Adrenal gland (tissue), 5 donors: ENCODE results near the gene CYREN.

Experiments used
- CTCF ChIP-seq, 6 experiments: fragments of 450-650 bp in 4 of 6; fragments of 200-600 bp in 2 of 6; sonication (generic) in 1 of 6; IDR thresholded peaks; 1 replicate in 5 of 6; 2 replicates in 1 of 6; pipeline versions ENCODE4 v1.5.1 to v1.8.0; 2016 to 2021; ENCODE audit warnings: antibody characterized with exemption in 6 of 6, mild to moderate bottlenecking in 2 of 6, moderate library complexity in 1 of 6
- POLR2A ChIP-seq, 2 donors: fragments of 450-650 bp; IDR thresholded peaks; one replicate each; pipeline ENCODE4 v1.6.1; 2017; ENCODE audit warnings: antibody characterized with exemption in 2 of 2, mild to moderate bottlenecking in 2 of 2, moderate library complexity in 1 of 2
- donor health status: DM: no; HTN: no; CAD: no.

- TF ChIP-seq POLR2A (IDR thresholded peaks at IDR 0.05) (no peak), CTCF (IDR thresholded peaks at IDR 0.05) (no peak)
Observed at GRCh38 chr7:135208102-135208793, 37.7 kb upstream of the CYREN start.
